Stimulated activated CD4-positive, alpha-beta T cell treated with anti-CD3 and anti-CD28 coated beads, Interleukin-2, amount 100 ng/mL, for 48 hours (primary cell): ENCODE results near the gene KLHL25.
A peak's percentile ranks its signal among the peaks of the same experiment; 100 is the strongest.
"Not testable (repeated sequence)": the region's sequence is repeated elsewhere in the genome, so short reads cannot be mapped to it uniquely, and the experiment has no call there.

Experiments
- DNase-seq, 2 donors: peaks; one replicate each; pipeline ENCODE4 v3.0.0-alpha.2; 2020

KLHL25 gene, protein sequence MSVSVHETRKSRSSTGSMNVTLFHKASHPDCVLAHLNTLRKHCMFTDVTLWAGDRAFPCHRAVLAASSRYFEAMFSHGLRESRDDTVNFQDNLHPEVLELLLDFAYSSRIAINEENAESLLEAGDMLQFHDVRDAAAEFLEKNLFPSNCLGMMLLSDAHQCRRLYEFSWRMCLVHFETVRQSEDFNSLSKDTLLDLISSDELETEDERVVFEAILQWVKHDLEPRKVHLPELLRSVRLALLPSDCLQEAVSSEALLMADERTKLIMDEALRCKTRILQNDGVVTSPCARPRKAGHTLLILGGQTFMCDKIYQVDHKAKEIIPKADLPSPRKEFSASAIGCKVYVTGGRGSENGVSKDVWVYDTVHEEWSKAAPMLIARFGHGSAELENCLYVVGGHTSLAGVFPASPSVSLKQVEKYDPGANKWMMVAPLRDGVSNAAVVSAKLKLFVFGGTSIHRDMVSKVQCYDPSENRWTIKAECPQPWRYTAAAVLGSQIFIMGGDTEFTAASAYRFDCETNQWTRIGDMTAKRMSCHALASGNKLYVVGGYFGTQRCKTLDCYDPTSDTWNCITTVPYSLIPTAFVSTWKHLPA

DNA sequence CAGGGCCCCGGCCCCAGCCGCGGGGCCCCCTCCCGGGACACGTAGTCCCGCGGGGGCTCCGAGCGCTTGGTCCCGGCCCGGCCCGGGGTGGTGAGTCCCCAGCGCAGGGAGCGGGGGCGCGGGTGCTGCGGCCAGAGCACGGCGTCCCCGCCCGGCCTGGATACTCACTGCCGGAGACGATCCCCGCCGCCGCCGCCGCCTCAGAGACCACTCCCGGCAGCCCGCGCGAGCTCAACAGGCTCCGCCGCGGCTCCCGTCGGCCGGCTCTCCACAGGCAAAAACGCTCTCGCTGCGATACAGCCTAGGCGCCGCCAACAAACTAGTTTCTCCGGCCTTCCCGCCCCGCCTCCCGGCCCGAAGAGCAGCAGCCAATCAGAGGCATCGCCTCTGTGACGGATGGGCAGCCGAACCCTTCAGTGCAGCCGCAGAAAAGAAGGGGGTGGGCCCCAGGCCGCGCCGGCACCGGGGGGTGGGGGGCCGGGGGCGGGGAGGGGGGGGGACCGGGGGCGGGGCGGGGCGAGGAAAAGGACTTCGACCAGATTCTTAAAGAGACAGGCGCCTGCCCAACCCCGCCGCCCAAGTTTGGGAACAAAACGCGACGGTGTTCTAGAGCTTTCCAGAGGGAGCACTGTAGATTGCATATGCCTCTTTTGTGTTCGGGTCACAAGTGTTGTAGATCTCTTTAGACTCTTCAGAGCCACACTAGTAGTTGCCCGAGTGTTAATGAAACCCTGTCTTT lies at the start of gene KLHL25:
TSS of gene KLHL25 (minus strand) at position 328 of the 739 bp plus-strand sequence. CDS start 25,115 bp downstream, outside the sequence.
- peak; percentile 81 to 83 for DNase-seq

DNA sequence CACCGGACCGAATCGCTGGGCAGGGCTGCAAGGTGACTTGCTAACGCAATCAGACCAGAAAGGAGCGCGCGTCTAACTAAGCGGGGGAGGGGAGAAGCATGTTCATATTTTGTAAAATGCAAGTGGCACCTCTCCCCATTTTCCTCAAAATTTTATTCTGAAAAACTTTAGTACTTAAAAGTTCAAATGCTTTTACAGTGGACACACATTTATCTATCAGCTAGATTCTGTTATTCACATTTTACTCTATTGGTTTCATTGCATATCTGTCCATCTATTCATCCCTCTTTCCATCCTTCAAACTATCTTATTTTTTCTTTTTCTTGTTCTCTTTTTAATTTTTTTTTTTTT lies 46.1 kb upstream of the KLHL25 start:
- DNase-seq = no peak

DNA sequence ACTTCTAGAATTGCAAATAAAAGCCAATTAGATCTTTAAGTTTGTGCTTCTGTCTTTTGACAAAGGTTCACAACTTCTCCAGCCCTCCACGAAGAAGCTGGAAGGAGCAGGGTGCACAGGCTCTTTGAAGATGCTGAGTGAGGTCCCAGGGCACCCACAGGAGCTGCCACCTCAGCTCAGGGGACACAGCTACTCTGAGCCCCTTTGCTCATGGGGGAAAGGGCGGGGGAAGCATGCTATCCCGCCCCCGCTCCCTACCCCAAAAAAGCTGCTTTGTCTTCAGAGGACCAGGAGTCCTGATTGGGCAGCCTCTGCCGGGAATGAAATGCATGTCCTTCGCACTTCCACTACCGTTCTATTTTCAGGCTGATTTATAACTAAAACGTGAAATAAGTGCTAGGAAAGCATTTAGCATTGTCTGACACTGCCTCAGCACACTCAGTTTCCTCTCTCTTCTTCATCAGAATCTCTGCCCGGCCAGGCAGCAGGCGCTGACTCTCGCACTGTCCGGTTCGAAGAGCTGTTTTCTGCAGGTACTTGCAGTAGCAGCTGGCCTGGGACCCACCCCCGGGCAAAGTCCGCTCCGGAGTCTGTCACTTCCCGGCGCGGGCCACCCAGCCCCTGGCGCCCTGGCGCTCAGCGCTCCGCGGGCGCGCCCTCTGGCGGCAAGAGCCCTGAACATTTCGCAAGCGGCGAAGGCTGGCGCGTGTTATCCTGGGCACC lies 45.5 kb upstream of the KLHL25 start:
- peak; percentile 83 to 86 for DNase-seq

DNA sequence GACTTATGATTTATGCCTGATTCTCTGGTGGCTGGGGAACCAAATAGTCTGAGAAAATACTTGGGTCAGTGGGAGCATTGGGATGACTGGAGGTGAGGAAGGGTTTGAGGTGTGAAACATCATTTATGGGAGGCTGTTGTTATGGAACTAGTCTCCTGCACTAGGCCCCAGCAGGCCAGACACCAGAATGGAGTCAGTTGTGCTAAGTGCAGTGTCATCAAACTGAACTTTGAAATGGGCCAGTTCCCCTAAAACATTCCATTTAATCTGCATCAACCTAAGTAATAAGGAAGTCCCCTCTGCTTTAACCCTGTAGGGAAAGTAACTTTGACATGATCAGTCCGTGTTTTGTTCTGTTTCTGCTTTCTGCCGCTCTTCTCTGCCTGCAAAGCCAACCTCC lies 44.9 kb upstream of the KLHL25 start:
- DNase-seq = no peak

DNA sequence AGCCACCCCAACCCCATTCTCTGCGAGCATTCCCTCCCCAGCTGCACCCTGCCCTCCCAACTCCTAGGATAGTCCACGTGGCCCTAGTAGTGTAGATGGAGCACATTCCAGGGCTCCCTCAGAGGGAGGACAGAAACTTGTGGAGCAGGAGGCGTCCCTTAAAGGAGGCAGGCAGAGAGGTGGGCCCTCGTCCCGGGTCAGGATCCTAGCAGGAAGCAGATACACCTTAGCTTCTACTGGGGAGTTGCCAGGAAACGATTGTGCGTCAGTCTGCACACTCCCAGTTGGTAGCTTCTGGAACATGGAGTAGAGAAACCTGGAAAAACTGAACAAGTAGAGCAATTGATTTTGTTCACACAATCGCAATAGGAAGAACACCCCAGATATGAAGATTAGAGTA lies 43.9 kb upstream of the KLHL25 start:
- DNase-seq = no peak

DNA sequence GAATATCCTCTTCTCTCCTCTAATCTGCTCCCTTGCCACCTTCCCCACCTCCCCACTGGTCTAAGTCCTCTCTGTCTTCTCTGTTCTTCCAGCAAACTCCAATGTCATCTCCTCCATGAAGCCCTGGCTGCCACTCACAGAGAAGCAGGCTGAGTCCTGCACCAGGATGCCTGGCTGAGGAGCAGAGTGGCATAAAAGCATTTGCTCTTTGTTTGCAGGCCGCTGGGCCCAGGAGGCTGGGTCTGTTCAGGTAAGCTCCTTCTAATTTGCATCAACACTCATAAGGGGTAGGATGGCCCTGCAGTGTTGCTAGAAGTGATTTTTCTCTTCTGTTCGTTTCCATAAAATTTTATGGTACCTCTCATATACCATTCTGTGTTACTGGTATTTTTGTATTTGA lies 43.2 kb upstream of the KLHL25 start:
- DNase-seq = no peak

DNA sequence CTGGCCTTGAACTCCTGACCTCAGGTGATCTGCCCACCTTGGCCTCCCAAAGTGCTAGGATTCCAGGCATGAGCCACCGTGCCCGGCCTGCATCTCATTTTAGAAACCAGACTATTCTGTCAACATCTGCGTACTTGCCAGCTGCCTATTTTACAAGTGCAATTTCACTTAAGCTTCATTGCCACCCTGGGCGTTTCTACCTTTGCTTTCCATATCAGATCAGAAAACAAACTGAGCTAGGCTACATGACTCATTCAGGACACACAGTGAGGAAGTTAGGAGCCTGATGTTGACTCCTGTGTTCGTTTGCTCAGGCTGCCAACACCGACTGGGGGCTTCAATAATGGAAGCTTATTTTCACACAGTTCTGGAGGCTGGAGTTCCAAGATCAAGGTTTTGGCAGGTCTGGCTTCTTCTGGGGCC lies 42.3 kb upstream of the KLHL25 start:
- DNase-seq = no peak

DNA sequence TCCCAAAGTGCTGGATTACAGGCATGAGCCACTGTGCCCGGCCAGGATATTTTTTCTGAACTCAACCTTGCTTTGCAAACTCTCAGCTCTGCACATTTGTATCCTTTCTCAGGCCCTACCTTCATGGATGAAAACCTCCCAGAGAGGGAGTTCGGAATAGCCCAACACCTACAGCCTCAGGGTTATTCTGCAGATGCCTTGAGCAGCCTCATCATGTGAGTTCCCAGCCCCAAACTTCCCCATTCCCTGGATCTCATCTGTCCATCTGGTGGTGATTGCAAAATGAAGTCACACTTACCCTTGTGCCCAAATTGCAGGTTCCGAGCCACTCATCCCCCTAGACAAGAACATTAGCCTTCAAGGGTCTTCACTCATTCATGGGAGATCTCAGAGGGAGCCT lies 39.9 kb upstream of the KLHL25 start:
- DNase-seq = no peak

DNA sequence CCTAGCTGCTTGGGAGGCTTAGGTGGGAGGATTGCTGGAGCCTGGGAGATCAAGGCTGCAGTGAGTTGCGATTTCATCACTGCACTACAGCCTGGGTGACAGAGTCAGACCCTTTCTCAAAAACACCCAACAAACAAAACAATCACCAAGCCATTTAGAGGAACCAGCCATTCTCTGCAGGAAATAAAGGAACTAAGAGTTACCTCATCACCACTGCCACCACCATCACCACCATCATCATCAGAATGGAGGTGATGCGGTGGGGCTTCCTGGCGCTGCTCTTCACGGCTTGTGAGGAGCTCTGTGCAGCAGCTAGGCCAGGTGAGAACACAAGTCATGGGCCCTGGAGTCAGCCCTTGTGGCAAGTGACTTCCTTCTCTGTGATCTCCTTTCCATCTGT lies 37.7 kb upstream of the KLHL25 start:
- no peak for DNase-seq

DNA sequence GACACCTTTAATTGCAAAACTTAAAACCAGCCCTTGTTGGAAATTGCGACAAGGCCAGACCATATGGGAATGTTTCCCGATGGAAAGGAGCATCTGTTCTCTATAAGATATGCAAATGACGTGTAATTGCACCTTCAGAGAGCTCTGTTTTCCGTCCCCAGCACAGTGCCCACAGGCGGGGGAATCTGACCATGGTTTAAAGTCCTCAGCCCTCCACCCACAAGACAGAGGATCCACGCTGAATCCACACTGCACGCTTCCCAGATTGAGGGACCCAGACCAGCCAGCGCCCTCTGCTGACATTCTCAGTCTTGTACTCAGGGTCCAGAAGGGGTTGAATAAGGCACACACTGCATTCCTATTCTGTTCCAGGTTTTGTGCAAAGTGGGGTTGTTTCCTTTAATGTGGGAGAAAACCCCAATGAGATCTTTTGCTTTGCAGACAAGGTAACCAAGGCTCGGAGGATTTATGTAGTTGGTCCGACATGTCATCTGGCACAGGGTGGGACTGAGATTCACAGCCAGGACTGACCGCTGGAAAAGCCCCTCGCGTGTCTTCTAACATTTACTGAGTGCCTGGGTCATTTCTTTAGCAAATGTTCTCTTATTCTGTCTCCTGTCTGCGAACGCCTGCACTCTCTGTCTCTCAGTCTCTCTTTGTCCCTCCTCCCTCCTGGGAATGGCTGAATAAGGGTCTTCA lies 36.8 kb upstream of the KLHL25 start:
- peak; percentile 15 to 24 for DNase-seq

DNA sequence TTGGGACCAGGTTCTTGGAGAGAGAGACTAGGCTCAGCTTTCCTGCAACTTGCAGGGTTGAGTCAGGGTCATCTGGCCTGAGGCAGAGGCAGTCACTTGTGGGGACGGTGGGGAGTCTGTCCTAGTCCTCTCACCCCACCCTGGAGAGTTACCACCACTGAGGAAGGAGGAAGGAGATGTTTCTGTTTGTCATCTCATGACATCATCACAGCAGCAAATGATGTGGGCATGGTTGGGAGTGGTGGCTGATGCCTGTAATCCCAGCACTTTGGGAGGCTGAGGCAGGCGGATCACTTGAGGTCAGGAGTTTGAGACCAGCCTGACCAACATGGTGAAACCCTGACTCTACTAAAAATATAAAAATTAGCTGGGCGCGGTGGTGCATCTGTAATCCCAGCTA lies 35.0 kb upstream of the KLHL25 start:
- not testable (repeated sequence) for DNase-seq

DNA sequence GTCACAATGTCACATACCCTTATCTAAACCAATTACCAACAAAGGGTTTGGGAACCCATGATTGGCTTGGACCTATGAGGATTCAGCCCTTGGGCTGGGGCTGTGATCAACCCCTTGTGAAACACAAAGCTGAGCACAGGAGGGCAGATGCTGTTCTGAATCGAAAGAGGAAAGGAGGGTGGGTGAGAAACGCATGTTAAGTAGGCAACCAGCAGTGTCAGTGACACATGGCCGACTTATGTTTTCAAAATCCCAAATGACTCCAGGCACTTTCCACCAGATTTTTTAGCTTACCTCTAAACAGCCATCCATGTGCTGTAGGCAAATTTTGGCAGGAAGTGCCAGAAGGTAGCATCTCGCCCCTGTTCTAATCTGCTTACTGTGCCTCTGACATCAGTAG lies 34.1 kb upstream of the KLHL25 start:
- no peak for DNase-seq

DNA sequence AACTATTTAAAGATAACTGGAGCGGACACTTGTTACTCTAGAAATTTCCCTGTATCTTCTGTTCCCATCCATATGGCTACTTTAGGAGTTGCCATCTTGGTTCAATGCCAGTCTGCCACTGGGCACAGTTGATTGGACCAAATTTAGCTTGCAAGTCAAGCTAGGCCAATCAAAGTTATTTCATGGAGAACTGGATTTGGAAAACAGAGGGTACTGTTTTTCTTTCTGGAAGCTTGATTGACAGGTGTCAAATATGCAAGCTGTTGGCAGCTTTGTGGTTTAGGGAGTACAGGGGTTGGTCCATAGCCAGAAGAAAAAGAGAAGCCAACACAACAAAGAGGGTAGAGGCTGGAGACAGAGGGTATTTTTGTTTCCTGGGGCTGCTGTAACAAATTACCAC lies 33.4 kb upstream of the KLHL25 start:
- no peak for DNase-seq

DNA sequence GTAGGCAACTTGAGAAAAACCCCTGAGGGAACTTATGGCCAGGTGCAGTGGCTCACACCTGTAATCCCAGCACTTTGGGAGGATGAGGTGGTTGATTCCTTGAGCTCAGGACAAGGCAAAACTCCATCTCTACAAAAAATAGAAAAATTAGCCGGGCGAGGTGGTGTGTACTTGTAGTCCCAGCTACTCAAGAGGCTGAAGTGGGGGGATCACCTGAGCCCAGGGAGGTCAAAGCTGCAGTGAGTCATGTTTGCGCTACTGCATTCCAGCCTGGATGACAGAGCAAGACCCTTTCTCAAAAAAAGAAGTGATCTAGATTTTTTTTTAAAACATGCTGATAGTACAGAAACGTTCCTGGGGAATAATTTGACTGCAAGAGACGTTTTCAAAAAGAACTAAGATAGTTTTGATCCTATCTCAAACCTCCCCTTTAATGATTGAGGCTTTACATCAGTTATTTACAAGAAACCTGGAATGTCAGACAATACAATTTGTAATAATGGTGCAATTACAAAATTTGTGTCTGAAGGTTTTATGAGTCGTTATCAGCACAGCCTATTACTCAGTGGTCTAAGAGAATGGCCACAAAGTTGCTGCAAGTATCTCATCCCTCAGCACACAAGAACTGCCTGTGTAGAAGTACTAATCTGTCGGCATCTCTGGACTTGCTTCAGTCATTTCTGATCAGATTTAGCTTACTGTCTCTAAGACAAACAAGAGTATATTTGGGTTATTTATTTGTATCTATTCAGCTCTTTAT lies 32.2 kb upstream of the KLHL25 start:
- DNase-seq = no peak

DNA sequence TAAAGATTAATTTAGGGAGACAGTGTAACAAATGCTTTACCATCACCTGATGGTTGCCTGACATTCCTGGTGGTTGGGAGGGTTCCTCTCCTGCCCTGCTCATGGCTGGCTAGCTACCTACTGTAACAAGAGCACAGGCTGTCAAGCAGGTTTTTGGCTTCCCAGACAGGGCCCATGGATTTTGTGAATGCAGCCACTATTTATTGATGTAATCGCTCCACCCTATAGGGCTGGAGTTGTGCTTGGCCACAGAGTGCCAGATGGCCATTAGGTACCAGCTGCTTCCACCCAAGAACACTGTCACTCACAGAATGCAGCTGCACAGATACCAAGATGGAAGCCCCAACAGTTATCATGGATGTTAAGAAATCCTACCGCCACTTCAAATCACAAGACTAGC lies 31.0 kb upstream of the KLHL25 start:
- DNase-seq = no peak

DNA sequence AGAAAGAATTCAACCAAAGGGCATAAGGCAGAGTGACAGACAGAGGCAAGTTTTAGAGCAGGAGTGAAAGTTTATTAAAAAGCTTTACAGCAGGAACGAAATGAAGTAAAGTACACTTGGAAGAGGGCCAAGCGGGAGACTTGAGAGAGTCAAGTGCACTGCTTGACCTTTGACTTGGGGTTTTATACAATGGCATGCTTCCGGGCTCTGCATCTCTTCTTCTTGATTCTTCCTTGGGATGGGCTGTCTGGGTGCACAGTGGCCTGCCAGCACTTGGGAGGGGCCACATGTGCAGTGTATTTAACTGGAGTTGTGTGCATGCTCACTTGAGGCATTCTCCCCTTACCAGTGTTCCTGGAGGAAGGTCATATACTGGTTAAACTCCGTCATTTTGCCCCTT lies 30.4 kb upstream of the KLHL25 start:
- no peak for DNase-seq

DNA sequence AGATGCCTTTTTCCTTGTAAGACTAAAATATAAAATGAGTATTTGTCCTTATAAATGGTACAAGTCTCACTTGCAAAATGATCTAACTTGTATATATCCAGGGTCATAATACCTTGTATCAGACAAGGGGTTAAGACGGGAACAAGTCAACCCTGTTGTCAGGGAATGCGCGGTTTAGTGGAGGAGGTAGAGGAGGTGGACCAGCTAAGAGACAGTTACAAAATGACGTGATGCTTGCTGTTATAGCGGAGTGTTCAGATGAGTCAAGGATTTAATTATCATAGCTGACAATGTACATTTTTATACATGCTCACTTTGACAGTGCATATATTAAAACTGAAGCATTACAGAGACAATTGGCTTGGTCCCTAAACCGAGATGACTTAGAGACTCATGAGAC lies 26.8 kb upstream of the KLHL25 start:
- DNase-seq = no peak

DNA sequence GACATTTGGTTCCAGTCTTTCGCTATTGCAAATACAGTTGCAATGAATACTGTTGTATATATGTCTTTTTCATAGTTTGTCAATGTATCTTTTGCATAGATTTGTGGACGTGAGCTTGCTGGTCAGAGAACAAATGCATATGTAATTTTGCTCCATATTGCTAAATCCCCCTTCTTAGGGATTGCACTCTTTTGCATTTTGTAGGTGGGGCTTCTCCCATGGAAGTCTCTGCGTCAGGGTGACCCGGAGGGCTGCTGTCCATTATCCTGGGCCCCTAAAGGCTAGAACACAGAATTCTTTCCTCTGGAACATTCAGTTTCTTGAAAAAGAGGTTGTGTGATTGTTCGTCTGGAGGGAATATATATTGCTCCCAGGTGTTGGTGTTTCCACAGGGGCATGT lies 25.2 kb upstream of the KLHL25 start:
- no peak for DNase-seq

DNA sequence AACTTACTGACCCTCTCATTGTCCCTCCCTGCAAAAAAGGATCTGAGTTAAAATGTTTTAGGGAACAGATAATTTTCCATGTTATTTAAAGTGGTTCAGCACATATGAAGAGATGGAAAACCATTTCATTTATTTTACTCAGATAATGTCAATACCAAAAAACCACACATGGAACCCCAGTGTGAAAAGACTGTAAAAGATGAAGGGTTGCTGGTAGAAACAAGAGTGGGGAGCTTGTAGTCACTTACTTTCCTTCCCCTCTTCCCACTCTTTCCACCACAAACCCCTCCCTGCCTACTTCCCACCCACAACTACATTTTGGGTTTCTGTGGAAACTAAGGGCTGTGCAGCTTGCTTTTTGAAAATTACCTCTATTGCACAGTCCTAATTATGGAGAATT lies 18.5 kb upstream of the KLHL25 start:
- no peak for DNase-seq

DNA sequence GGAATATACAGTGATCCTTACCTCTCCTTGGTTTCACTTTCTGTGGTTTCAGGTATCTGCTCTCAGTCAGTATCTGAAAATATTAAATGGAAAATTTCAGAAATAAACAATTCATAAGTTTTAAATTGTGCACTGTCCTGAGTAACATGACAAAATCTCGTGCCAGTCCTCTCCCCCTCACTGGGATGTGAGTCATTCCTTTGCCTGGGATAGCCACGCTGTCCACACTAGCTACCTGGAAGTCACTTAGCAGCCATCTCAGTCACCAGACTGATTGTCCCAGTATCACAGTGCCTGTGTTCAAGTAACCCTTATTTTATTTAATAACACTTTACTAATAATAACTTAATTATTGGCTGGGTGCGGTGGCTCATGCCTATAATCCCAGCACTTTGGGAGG lies 15.3 kb upstream of the KLHL25 start:
- no peak for DNase-seq

DNA sequence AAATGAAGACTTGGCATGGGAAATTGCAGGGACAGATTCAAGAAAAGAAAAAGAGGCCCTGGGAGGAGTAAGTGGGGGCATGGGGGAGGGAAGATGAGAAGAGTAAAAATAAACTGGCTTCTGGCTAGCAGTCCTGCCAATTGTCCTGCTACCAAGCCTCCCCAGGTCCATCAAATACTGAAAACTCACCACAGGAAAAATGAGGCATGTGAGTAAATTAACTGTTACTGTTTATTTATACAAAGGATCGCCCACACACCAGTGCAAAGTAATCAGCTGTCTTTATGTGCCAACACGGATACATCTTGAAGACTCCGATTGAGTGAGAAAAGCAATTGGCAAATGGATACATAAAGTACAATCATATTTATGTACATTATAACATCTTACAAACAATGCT lies 10.7 kb upstream of the KLHL25 start:
- no peak for DNase-seq
